Activated CD4-positive, alpha-beta T cell treated with anti-CD3 and anti-CD28 coated beads for 4 hours (primary cell): ENCODE results near the gene CROCC2.

Experiments
- DNase-seq, 2 donors: peaks; one replicate each; pipeline ENCODE4 v3.0.0-alpha.2; 2020

CROCC2 gene

DNA sequence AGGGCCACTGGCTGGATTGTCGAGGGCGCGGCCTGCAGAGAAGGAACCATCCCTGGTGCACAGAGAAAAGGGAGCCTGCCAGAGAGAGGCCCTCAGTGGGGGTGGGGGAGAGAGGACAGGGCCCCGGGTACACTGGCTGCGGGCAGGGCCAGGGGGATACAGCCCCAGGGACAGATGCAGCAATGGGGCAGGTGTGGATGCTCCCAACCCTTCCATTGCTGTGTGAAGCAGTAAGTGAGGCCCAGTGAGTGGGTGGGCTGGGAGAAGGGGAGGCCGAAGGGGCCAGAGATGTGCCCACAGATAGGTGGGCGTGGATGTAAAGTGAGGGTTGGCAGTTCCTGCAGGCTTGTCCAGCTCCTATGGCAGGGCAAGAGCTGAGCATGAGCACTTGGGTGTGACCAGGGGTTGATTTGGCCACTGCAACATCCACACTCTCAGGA is 30.1 kb upstream of the CROCC2 start:
- DNase-seq: no peak

DNA sequence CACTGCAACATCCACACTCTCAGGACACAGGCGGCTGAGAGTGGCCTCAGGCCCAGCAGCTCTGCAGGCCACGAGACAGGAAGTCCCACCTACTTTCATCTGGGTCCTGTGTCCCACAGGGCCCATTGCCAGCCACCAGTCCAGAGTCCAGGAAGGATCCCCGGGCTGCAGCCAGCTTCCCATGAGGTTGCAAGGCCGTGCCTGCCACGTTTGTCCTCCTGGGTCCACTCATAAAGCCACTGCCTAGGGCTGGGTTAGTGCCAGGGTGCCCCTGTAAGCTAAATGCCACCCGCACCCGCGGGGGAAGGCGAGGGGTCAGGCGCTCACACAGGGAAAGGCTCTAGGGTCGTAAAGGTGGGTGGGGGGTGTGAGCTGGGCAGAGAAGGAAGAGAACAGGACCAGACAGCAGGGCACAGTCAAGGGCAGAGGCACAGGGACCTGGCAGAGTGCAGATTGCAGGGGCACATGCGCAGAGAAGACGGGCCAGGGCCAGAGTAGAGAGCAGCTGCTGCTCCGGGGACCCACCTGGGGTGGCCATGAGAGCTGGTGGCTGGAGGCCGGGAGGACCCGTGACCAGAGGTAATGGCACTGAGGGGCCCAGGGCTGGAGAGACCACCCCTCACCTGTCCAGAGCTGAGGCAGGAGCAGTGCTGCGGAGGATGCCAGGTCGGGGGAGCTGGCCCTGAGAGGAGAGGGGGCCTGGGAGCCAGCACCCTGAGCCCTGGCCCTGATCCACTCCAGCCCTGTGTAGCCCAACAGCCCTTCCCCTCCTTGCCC is 29.5 kb upstream of the CROCC2 start:
- DNase-seq: no peak

DNA sequence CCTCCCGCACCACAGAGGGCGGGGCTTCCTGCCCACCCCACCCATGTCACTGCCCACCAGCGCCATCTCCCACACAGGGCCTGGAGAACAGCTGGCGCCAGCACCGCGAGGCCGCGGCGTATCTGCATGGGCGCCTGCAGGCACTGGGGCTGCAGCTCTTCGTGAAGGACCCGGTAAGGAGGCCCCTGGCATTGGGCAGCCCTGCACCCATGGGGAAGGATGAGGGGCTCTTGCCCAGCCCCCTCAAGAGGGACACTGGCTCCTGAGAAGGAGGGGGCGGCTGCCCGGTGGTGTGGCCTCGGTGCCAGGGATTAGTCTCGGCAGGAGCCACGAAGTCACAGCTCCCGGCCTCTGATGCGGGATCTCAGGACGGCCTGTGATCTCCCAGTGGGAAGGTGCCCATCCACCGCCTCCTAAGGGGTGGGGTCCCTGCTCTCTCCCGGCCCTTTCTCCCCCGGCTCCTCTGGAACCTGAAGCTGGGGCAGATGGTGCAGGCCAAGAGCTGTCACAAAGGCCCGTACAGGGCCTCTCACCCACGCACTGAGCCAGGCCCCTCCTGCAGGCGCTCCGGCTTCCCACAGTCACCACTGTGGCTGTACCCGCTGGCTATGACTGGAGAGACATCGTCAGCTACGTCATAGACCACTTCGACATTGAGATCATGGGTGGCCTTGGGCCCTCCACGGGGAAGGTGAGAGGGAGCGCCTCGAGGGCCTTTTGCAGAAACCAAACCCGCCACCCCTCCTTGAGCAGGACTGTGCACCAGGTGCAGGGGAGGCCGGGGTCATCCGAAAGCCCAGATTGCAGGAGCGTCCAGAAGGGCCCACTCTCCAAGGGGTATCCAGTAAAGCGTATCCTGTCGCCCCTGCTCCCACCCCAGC is 28.4 kb upstream of the CROCC2 start:
- no peak for DNase-seq

DNA sequence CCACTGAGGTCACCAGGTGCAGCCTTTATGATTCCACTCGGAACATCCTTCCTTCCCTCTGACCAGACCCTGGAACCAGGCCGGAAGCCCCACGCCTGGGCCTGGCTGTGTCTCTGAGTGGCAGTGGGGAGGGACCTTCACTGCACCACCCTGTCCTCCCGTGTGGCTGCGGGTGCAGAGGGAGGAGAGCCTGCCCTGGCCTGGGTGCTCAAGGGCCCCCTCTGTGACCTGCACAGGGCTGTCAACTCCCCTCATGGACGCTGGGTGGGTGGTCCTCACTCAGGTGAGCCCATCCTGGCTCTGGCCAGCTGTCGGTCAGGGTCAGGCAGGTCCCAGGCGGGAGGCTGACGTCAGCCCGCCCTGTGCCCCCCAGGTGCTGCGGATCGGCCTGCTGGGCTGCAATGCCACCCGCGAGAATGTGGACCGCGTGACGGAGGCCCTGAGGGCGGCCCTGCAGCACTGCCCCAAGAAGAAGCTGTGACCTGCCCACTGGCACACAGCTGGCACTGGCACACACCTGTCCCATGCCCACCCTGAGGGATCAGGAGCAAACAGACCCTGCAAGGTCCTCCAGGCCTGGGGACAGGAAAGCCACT is 27.7 kb upstream of the CROCC2 start:
- DNase-seq: no peak

DNA sequence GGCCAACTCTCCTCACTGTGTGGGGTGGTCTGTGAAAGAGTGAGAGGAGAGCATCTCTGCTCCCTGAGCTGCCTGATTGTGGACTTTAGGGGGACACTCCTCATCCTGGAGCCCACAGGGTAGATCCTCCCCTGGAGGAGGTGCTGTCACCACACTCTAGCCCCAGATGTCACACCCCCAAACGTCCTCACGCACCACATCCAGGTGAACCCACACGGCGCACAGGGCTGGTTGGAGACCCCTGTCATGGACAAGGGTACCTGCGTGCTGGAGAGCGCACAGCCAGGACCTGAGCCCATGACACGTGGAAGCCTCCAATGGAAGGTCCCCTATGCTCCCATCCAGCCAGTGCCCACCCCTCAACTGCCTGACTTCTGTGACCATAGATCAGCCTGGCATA is 27.0 kb upstream of the CROCC2 start:
- no peak for DNase-seq

DNA sequence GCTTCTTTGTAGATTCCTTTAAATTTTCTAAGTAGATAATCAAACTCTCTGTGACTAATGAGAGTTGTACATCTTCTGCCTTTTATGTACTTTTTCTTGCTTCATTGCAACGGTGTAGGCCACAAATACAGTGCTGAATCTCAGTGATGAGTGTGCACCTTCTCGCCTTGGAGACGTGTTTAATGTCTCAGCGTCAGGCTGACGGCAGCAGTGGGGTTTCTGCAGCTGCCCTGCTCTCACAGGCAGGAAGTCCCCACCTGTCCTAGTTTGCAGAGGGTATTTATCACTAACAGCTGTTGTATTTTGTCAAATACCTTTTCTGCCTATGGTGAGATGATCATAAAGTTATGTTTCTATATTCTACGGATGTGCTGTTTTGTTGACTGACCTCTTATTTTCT is 24.2 kb upstream of the CROCC2 start:
- no peak for DNase-seq

DNA sequence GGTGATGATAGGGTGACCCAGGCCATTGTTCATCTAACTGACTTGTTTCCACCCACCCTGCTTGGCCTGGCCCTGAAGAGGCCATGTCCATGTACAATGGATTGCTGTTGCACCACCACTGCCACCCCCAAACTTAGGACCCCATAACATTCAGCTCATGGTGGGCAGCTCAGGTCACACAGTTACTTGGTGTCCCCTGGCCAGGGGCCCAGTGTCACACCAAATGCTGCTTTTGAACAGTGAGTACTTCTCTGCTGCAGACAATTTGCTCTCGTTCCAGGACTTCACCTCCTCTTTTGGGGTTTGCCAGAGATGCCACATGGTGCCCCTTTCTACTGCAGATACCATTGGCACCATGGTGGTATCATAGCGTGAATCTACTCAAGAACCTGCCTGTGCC is 21.9 kb upstream of the CROCC2 start:
- no peak for DNase-seq

DNA sequence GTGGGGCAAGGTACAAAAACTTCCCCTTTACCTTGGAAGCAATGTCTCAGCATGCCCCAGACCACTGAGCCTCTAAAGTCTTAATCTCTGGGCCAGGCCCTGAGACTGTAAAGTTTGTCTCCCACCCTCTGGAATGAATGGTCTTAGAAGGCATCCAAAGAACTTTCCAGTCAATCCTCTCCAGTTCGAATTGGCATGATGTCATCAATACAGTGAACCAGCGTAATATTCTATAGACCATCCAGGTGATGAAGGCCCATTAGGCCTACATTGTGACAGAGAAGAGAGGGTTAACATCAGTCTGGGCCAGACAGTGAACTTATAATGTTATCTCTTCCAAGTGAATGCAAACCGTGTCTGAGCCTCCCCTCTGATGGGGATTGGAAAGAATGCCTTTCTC is 21.4 kb upstream of the CROCC2 start:
- DNase-seq: no peak

DNA sequence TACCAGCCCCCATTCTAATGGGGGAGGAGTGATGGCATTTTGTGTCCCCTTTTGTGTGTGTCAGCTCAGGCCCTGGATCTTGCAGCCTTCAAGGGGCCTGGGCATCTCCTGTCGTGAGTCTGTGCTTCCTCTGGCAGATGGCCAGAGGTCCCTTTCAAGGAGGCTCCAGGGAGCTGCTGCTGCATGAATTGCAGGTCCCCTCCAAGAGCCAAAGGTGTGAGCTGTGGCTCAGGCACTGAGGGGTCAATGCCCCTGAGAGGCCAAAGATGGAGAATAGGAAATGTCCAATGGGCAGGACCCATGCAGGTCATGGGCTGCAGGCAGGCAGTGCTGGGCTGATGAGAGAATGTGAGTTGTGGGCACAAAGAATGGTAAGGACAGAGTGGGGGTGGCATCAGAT is 20.6 kb upstream of the CROCC2 start:
- no peak for DNase-seq

DNA sequence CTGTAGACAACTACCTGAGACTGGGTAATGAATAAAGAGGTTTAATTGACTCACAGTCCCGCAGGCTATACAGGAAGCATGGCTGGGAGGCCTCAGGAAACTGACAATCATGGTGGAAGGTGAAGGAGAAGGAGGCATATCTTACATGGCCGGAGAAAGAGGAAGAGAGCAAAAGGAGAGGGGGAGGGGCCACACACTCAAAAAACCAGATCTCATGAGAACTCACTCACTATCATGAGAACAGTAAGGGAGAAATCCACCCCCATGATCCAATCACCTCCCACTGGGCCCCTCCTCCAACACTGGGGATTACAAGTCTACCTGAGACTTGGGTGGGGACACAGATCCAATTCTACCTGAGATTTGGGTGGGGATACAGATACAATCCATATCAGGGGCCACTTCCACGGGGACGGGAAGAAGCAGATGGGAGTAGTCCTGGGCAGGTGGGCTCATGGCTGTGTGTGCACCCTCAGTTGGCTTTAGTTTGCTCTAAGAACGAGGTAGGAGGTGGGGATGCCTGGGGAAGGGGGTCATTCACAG is 20.0 kb upstream of the CROCC2 start:
- no peak for DNase-seq

DNA sequence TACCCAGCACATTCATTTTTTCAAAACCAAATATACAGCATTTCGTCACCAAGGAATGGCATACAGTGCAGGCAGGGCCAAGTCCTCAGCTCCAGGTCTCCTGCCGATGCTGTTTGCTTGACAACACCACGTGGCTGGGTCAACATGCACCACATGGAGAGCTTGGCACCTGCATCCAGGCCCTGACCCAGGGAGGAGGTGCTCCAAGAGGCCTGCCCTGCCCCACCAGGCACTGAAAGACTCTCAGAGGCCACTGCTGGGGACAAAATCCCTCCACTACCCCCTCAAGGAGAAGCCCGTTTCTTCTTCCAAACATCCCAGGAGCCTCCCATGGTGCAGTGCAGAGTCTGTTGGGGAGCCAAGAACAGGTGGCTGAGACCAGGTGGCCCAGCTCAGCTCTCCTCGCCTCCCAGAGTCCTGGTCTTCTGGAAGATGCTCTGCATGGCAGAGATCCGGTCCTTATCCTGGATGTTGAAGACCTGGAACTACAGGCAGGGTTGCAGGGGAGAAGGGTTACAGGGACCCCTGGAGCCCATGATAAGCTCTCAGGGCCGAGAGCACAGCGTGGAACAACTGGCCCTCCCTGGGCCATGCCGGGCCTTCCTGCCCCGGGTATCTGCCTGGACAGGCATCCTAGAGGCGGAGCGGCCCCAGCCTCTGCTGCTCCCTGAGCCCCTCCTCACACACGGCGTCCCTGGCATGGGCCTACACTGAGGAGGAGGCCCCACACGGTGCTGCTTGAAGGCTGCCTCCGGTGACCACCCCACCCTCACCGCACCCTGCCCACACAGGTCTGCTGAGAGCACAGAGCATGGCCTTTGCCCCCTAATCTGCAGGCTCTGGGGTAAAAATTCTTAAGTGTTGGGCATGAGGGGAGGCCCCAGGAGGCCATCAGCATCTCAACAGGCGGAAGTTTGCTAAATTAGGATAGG is 19.2 kb upstream of the CROCC2 start:
- no peak for DNase-seq

DNA sequence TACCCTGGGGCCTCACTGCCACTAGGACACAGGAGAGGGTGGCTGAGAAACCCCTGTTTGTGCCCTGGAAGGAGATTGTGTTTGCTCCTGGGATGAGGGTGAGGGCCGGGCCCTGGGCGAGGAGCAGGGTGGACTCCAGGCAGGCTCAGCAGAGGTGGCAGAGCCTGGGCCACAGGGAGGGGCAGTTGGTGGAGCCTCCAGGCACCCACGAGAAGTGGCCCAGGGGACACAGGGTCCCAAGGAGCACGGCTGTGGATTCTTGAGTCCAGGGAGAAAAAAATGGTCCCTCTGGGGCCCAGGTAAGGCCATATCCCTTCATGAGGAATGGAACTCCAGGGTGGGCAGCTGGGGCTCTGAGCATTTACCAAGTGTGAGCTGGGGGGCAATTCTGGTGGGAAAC is 18.5 kb upstream of the CROCC2 start:
- DNase-seq: no peak

DNA sequence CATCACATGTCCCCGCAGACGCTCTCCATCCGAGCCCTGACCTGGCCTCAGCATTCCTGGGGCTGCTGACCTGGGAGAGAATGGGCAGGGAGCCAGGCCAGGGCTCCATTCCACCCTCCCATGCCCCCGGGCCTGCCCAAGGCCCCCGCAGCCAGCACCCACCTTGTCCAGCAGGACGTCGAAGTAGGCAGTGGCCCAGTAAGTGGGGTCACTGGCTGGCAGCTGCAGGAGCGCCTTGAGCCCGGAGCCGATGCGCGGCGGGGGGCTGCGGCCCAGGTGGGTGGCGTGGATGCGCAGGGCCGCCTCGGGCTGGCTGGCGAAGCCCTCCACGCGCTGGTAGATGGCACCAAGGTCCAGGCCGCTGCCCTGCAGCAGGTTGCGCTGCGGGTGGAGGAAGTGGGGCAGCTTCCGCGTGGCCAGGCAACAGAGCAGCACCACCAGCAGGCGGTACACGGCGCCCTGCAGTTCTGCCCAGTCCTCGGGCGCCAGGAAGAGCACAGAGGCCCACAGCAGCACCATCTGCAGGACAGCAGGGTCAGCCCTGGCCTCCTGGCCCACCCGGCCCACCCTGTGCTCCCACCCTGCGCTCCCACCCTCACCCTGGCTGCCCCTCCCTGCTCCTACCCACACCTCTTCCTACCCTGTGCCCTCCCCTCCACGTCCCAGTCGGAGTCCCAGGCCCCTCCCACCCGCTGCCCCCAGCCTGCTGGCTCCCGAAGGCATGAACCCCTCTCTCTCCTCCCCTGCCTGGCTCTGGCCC is 17.8 kb upstream of the CROCC2 start:
- no peak for DNase-seq

DNA sequence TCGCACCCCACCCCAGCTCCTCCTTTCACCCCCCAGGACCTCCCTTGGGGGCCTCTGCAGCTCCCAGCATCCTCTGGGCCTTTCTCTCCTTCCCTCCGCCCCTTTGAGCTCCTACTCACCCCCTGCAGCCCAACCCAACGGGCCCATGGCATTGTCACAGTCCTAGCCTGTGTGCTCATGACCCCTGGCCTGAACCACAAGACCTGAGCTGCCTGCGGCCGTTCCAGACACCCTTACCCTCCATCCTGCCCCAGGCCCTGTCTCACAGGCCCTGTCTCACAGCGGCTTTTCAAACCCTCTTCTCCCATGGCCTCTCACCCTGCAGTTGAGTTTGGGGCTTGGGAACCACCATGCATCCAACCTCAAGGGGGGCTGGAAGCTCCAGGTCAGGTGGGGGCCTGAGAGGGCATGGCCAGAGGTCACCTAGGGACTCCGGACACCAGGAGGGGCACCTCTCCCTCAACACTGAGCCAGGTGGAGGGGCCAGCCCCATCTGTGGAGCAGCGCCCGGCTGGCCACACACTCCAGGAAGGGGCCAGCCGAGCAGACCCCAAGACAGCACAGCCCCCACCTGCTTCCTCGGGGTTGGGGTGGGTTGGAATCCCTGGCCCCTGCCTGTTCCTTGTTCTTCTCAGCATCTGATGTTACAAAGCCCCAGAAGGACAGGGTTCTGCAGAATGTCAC is 17.1 kb upstream of the CROCC2 start:
- DNase-seq: no peak

DNA sequence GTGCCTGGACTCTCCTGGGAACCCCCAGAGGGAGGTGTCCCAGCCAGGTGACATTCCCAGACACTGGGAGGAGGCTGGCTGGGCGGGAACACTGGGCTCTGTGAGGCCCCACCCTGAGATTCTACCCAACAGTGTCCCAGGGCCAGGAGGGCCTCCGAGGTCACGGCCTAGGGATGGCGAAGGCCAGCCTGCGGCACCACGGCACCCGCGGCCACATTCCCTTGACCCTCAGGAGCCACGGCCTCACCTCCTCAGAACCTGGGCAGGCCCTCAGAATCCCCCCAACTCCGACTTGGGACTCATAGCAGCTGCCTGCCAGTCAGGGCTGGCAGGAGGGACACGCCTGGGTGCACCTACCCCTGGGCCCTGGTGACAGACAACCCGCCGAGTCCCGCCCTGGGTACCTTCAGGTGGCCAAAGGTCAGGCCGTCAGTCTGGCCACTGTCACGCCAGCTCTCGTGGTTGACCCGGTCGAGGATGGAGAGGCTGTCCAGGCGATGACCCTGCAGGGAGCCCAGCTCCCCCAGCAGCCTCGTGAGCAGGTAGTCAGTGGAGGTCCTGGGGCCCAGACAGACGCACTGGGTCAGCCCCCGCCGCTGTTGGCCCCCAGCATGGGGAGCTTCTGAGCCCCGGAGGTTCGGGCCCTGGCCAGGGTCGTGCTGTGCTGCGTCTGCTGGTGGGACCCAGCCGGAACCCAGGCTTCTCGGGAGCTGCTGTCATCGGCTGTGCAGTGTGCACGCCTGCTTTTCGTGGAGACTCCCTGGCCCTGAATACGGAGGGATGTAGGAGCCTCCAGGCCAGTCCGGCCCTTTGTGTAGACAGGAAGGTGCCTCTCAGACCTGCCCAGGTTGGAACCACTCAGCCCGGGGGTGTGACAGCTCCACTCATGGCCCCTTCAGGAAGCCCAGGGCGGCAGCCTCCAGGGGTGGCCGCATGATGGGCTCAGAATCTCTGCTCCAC is 16.3 kb upstream of the CROCC2 start:
- DNase-seq: no peak

DNA sequence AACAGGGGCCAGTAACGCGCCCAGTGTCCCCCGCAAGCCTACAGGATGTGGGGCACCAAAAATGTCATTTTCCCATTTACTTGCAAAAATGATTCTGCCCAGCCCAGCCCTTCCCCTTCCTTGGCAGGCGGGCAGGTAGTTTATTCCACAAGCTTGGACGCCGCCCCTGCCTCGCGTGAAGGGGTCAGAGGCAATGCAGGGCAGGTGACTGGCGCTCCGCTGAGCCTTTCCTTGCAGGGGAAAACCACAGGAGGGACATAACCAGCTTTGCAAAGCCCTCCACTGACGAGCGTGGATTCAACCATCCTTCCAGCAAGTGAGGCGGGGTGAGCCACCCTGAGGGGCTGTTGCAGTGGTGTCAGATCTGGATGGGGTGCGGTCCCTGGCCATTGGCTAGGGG is 15.4 kb upstream of the CROCC2 start:
- no peak for DNase-seq

DNA sequence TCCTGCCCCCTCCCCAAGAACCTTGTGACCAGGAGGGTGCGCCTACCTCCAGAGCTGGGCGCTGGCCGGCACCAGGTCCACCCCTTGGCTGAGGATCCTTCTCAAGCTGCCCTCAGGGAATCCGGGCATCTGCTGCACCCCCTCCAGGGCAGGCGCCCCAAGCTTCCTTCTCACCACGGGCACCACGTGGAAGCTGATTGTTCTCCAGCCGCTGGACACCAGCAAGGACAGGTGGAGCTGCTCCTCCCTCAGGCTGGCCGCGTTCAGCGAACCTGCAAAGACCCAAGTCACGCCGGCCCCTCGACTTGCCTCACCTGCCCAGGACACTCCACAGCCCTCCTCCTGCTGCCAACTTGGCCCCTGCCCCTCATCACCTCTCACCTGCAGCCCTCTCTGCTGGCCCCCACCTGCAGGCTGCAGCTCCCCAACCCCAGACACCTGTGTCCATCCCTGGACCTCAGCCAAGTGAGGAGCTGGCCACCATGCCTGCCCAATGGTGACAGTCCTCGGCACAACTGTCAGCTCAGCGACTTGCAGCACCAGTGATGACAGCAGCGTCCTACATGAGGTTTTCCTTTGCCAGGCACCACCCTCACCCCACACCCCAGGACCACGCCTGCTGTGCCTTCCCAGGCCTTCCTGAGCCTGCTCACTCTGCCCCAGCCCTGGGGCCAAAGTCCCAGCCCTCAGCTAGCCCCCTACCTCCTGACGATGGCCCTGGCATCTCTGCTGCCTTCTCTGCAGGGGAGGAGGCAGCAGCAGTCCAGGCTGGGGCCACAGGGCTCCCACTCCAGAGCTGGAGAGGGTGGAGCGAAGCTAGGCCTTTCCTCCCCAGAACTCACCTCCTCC is 14.4 kb upstream of the CROCC2 start:
- no peak for DNase-seq

DNA sequence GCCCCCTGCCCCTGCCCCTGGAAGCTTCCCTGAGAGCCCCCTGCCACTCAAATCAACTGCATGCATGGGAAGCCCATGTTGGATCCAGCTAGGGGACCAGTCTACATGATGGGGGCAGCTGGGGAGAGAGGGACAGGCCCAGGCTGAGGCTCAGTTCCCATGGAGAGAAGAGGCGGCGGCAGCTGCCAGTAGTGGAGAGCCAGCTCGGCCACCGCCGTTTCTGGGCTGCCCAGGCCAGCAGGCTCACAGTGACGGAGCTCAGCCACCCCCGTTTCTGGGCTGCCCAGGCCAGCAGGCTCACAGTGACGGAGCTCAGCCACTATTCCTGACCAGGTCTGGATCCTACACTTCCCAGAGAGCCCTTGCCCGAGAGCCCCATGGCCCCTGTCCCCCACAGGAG is 13.8 kb upstream of the CROCC2 start:
- DNase-seq: no peak

DNA sequence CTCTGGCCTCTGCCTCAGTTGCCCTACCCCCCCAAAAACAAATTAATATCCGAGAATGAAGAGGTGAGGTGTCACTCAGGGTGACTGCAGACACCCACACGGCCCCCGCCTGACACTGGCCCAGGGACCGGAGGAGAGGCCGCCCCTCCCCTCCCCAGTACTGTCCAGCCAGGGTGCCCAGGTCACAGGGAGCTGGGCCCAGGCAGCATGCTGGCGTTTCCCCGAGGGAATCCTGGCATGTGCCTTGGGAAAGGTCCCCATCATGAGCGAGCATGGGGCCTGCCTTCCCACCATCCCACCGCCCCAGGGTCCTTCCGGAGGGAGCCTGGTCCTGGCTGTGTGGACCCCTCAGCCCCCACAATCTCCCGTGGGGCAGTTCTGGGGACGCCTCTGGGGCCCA is 13.2 kb upstream of the CROCC2 start:
- no peak for DNase-seq
